ENCODE data around the gene CRNKL1.
A peak's percentile ranks its signal among the peaks of the same experiment; 100 is the strongest.

CRNKL1 gene

GRCh38 chr20:20002101-20002998 is 49.9 kb downstream of the CRNKL1 start:
- no peak for DNase-seq (ENCODE audit: low read depth)
- no peak for TF ChIP-seq CTCF (conservative IDR thresholded peaks at IDR 0.05; ENCODE audit: low read depth, low read length)
- no peak overlapping the region for H3K4me3 ChIP-seq (ENCODE audit: low read length)

GRCh38 chr20:20000211-20000968 is 51.9 kb downstream of the CRNKL1 start:
- no peak for TF ChIP-seq CTCF (conservative IDR thresholded peaks at IDR 0.05; ENCODE audit: low read depth, low read length)
- DNase-seq (ENCODE audit: low read depth), result no peak
- no peak overlapping the region for H3K4me3 ChIP-seq (ENCODE audit: low read length)

GRCh38 chr20:19998990-19999705 is 53.1 kb downstream of the CRNKL1 start:
- DNase-seq (ENCODE audit: low read depth), result no peak
- H3K4me3 ChIP-seq (ENCODE audit: low read length), result no peak overlapping the region
- TF ChIP-seq CTCF (conservative IDR thresholded peaks at IDR 0.05; ENCODE audit: low read depth, low read length), result no peak

GRCh38 chr20:19996917-19997316 is 55.3 kb downstream of the CRNKL1 start:
- no peak for TF ChIP-seq CTCF (conservative IDR thresholded peaks at IDR 0.05; ENCODE audit: low read depth, low read length)
- no peak overlapping the region for H3K4me3 ChIP-seq (ENCODE audit: low read length)
- DNase-seq (ENCODE audit: low read depth), result no peak

GRCh38 chr20:19996222-19996621 is 56.0 kb downstream of the CRNKL1 start:
- no peak for TF ChIP-seq CTCF (conservative IDR thresholded peaks at IDR 0.05; ENCODE audit: low read depth, low read length)
- DNase-seq (ENCODE audit: low read depth), result no peak
- H3K4me3 ChIP-seq (ENCODE audit: low read length), result no peak overlapping the region

GRCh38 chr20:19995220-19995863 is 56.9 kb downstream of the CRNKL1 start:
- no peak overlapping the region for H3K4me3 ChIP-seq (ENCODE audit: low read length)
- no peak for DNase-seq (ENCODE audit: low read depth)
- TF ChIP-seq CTCF (conservative IDR thresholded peaks at IDR 0.05; ENCODE audit: low read depth, low read length), result peak; percentile 82

Measured in retinal pigment epithelial cell (primary cell).